Endothelial cell of umbilical vein (primary cell): Measurements from ENCODE around the gene MAML2. TPM values are rescaled to one million over a fixed set of nuclear protein-coding genes. Genes with fewer than 3 reads are reported as not detected.

Experiments
- BruUV-seq: library from RNA; stranded (reverse); fragments of 400-500 nt; replicated peaks from 2 replicates; lab custom pipeline; 2021; lab: Mats Ljungman, UMichigan
- CTCF ChIA-PET: fragments of 300-600, 350-600 bp; sonication (Branson Sonifier 250); formaldehyde crosslinking; loops from one replicate; lab custom pipeline; 2021; ENCODE audit warnings: antibody characterized with exemption, inconsistent platforms; lab: Charles Lee
- POLR2A ChIA-PET: fragments of 300-600, 350-600 bp; sonication (Branson Sonifier 250); formaldehyde crosslinking; loops from one replicate; lab custom pipeline; 2021; ENCODE audit warnings: antibody characterized with exemption, inconsistent platforms; lab: Charles Lee
- DNase-seq: peaks from one replicate; pipeline ENCODE4 v3.0.0-alpha.2; 2011; ENCODE audit warnings: low read depth, low spot score
- FAIRE-seq: peaks from 2 replicates; lab custom pipeline; 2011; peaks lifted over from hg19 to GRCh38; lab: Jason Lieb, UNC
- H2AFZ ChIP-seq: 2 replicates; pipeline ENCODE4 v1.6.0; 2012; ENCODE audit warnings: low read depth, low read length, control low read depth, inconsistent platforms
- H3K27ac ChIP-seq: 2 replicates; pipeline ENCODE4 v1.5.1; 2011; ENCODE audit warnings: low read depth, mild to moderate bottlenecking, control low read depth, low read length, moderate library complexity; ENCODE audit not compliant: insufficient read depth
- H3K27me3 ChIP-seq, 2 experiments: 2 replicates each; pipeline versions ENCODE4 v1.6.0 to v1.6.1; 2011; ENCODE audit warnings: low read length in 2 of 2, mixed read lengths in 1 of 2; ENCODE audit not compliant: control insufficient read depth in 2 of 2, insufficient read depth in 2 of 2
- H3K36me3 ChIP-seq, 2 experiments: 2 replicates in 1 of 2; 3 replicates in 1 of 2; pipeline ENCODE4 v1.5.1; 2011; ENCODE audit warnings: low read length in 2 of 2, mild to moderate bottlenecking in 1 of 2, moderate library complexity in 1 of 2; ENCODE audit not compliant: control insufficient read depth in 2 of 2, insufficient read depth in 2 of 2; ENCODE audit errors: extremely low read depth in 1 of 2
- H3K4me1 ChIP-seq: 3 replicates; pipeline ENCODE4 v1.5.1; 2011; ENCODE audit warnings: mild to moderate bottlenecking, low read length; ENCODE audit not compliant: control insufficient read depth, insufficient read depth; ENCODE audit errors: extremely low read depth
- H3K4me2 ChIP-seq: 2 replicates; pipeline ENCODE4 v1.6.1; 2011; ENCODE audit warnings: low read length, control low read depth, mixed read lengths; ENCODE audit not compliant: insufficient read depth
- H3K4me3 ChIP-seq, 3 experiments: fragments of 200-600 bp in 1 of 3; sonication (generic), shearing (Covaris generic) in 1 of 3; replicated peaks in 1 of 3; 2 replicates each; pipeline ENCODE4 v1.5.1; 2011 to 2016; ENCODE audit warnings: control low read depth in 3 of 3, low read length in 3 of 3, mild to moderate bottlenecking in 2 of 3, inconsistent platforms in 1 of 3, low read depth in 1 of 3, moderate library complexity in 1 of 3; ENCODE audit not compliant: insufficient read depth in 1 of 3
- H3K79me2 ChIP-seq: 2 replicates; pipeline ENCODE4 v1.6.0; 2012; ENCODE audit warnings: low read length, inconsistent platforms; ENCODE audit not compliant: control insufficient read depth, insufficient read depth
- H3K9ac ChIP-seq: replicated peaks from 2 replicates; pipeline ENCODE3; 2011; ENCODE audit warnings: low read length, control low read depth; ENCODE audit not compliant: insufficient read depth; ENCODE audit errors: extremely low read depth
- H3K9me1 ChIP-seq: replicated peaks from 3 replicates; pipeline ENCODE4 v1.6.0; 2011; ENCODE audit warnings: mild to moderate bottlenecking, low read length; ENCODE audit not compliant: control insufficient read depth, insufficient read depth; ENCODE audit errors: extremely low read depth
- H3K9me3 ChIP-seq: replicated peaks from 2 replicates; pipeline ENCODE4 v1.5.1; 2012; ENCODE audit warnings: low read length, inconsistent platforms; ENCODE audit not compliant: control insufficient read depth, insufficient read depth
- H4K20me1 ChIP-seq: replicated peaks from 2 replicates; pipeline ENCODE3; 2011; ENCODE audit warnings: mild to moderate bottlenecking, low read length; ENCODE audit not compliant: control insufficient read depth, insufficient read depth; ENCODE audit errors: extremely low read depth
- CTCF ChIP-seq, 2 donors: IDR thresholded peaks; 1 replicate in 1 of 2; 2 replicates in 1 of 2; pipeline ENCODE4 v1.5.1; 2011; ENCODE audit warnings: low read length in 2 of 2, mild to moderate bottlenecking in 2 of 2, moderate library complexity in 2 of 2, control low read depth in 1 of 2, inconsistent platforms in 1 of 2, low read depth in 1 of 2; ENCODE audit not compliant: insufficient read depth in 1 of 2; ENCODE audit errors: extremely low read depth in 1 of 2
- EZH2 ChIP-seq: IDR thresholded peaks from 2 replicates; pipeline ENCODE4 v1.6.1; 2012; ENCODE audit warnings: borderline replicate concordance, low read depth, mild to moderate bottlenecking, moderate library complexity, low read length, inconsistent platforms; ENCODE audit not compliant: severe bottlenecking
- FOS ChIP-seq: IDR thresholded peaks from 2 replicates; pipeline ENCODE4 v1.6.1; 2011; ENCODE audit warnings: mild to moderate bottlenecking, low read length, moderate library complexity, borderline replicate concordance; ENCODE audit not compliant: insufficient read depth
- GATA2 ChIP-seq: IDR thresholded peaks from 2 replicates; pipeline ENCODE4 v1.7.0; 2011; ENCODE audit warnings: low read depth, mild to moderate bottlenecking, moderate library complexity, mixed read lengths, low read length; ENCODE audit not compliant: insufficient read length, insufficient read depth
- JUN ChIP-seq: IDR thresholded peaks from 2 replicates; pipeline ENCODE4 v1.6.1; 2011; ENCODE audit warnings: borderline replicate concordance, low read depth; ENCODE audit not compliant: insufficient read length, insufficient read depth
- MYC ChIP-seq: IDR thresholded peaks from one replicate; pipeline ENCODE4 v1.6.1; 2011; ENCODE audit warnings: mild to moderate bottlenecking, low read depth, low read length
- POLR2A ChIP-seq: IDR thresholded peaks from 2 replicates; pipeline ENCODE4 v1.6.1; 2012; ENCODE audit warnings: low read depth, mild to moderate bottlenecking, control low read depth, low read length
- POLR2AphosphoS5 ChIP-seq: IDR thresholded peaks from 2 replicates; pipeline ENCODE4 v1.6.1; 2012; ENCODE audit warnings: low read depth, mild to moderate bottlenecking, control low read depth, low read length, moderate library complexity; ENCODE audit not compliant: insufficient read depth
- dilution Hi-C: fragments of 300-500 bp; cut with MboI; formaldehyde crosslinking; loops from one replicate; pipeline ENCODE4 v1.15.0; 2019; ENCODE audit warnings: low sequenced_read_pairs; ENCODE audit not compliant: extremely low pct_ligation_motif_present
- intact Hi-C: fragments of 100-400 bp; cut with micrococcal nuclease; formaldehyde crosslinking; loops from one replicate; pipeline ENCODE4 v1.10.0; 2022
- polyA plus RNA-seq, 4 experiments: library from polyadenylated mRNA; depleted of rRNA in 3 of 4; stranded (reverse) in 3 of 4; unstranded in 1 of 4; fragments of >200 nt; gene quantifications; 2 replicates each; pipeline versions ENCODE4 v1.2.1 to v1.2.3, GENCODE V29; 2011 to 2012; ENCODE audit warnings: missing spikeins in 1 of 4
- total RNA-seq: library from RNA; stranded (reverse); gene quantifications from 2 replicates; pipeline ENCODE4 v1.2.3, GENCODE V29; 2021
- TF ChIP-seq, protein P1 (sequence below): IDR thresholded peaks from 2 replicates; pipeline ENCODE4 v1.6.1; 2011; ENCODE audit not compliant: insufficient read depth, insufficient read length

MAML2 gene
- total and polyA plus RNA-seq, 2 donors (not counting 3 experiments of a cell fraction or from before 2014, with no cell fraction given) = 12.4 to 16.8 TPM

DNA sequence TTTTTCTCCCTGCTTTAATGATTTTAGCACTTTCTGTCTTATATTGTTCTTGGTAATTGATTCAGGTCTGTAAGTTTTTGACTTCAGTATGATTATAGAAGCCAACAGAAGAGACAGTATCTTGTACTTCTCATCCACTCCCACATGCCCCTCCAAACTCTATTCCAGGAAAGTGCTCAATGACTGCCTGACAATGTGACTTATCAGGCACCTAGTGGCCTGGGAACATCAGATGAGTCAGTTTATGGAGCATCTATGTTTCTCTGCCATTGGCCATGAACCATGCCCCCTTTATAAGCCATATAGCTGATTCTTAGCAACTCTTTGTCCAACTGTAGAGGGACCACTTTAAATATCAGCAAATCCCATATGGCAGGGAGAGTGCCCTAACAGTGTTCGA lies 239.9 kb downstream of the MAML2 start:
- Histone ChIP-seq H3K9me1 (no peaks in the 10 kb centered on the region), H3K27me3 (no peaks in the 10 kb centered on the region), H3K9ac (no peak overlapping the region), H3K36me3 (no peaks in the 10 kb centered on the region), H3K4me2 (peak overlapping the region; percentile 59), H2AFZ (no peak overlapping the region), H3K79me2 (no peaks in the 10 kb centered on the region), H4K20me1 (no peaks in the 10 kb centered on the region), H3K4me3 (no peak overlapping the region), H3K9me3 (no peaks in the 10 kb centered on the region), H3K27ac (peak overlapping the region; percentile 74), H3K4me1 (peaks cover 30% of the 10 kb centered on the region)
- TF ChIP-seq FOS (no peak), CTCF (IDR thresholded peaks at IDR 0.05; ENCODE audit: extremely low read depth in 1 of 2, insufficient read depth in 1 of 2, low read depth in 1 of 2, low read length in 2 of 2) (no peak), EZH2 (no peak), POLR2A (no peak), MYC (no peak), JUN (no peak), POLR2AphosphoS5 (no peak), GATA2 (no peak)
- TF ChIP-seq, protein P1, sequence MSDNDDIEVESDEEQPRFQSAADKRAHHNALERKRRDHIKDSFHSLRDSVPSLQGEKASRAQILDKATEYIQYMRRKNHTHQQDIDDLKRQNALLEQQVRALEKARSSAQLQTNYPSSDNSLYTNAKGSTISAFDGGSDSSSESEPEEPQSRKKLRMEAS = no peak
- dilution Hi-C loops (no loop called here), intact Hi-C loops (loop anchor here (2.0 to 5.0 kb wide), 3 partner anchors 110 to 239 kb away; partner anchors contain the start of gene MAML2)
- ChIA-PET POLR2A (no interaction called here), CTCF (interaction anchor here (1.0 to 2.1 kb wide), 5 partner anchors 9 to 240 kb away, joined by 3 to 8 read pairs (median 4); partner anchors contain the start of gene MAML2)
- no TSS peak for BruUV-seq
- DNase-seq = no peak
- no peak for FAIRE-seq
